ENCODE measurements around the gene FFAR2.
A peak's percentile ranks its signal among the peaks of the same experiment; 100 is the strongest.
"Not testable (repeated sequence)": the region's sequence is repeated elsewhere in the genome, so short reads cannot be mapped to it uniquely, and the experiment has no call there.

Gene FFAR2

GRCh38 chr19:35447606-35448469 is at the start of gene FFAR2:
Gene FFAR2 (plus strand): TSS chr19:35448257. CDS start chr19:35449715, 1,458 bp downstream.
- no peak for DNase-seq (ENCODE audit: low read depth in 2 of 2)

DNA sequence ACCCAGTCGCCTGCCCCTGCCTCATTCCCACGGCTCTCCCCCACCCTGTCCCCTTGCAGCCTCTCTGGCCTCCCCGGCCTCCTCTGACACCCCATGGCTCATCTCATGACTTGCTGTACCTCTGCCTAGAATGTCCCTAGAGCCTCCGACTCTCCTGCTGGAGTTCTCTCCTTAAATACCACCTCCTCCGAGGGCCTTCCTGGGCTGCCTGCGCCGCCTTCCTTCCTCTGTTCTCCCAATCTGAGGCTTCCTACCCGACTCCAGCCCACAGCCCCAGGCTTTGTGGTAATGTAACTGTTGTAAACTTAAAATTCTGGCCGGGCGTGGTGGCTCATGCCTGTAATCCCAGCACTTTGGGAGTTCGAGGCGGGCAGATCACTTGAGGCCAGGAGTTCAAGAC is 49.5 kb upstream of the FFAR2 start:
- DNase-seq (ENCODE audit: low read depth in 2 of 2): no peak

GRCh38 chr19:35399231-35399630 is 48.8 kb upstream of the FFAR2 start:
- no peak for DNase-seq (ENCODE audit: low read depth in 2 of 2)

- no peak for DNase-seq (ENCODE audit: low read depth in 2 of 2)
These were observed 47.9 kb upstream of the FFAR2 start for GRCh38 chr19:35399948-35400772.

DNA sequence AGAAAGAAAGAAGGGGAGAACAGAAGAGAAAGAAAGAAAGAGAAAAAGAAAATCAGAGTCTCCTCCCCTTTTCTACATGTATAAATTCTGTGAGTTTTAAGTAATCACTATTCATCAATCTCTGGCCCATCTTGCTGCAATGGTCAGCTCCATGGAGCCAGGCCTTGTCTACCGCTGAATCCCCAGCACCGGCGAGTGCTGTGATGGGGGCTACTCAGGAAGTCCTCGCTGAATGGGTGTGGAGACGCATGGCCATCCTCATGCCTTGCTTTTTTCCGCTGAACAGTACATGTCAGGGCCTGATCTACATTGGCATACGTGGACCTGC is 47.3 kb upstream of the FFAR2 start:
- no peak for DNase-seq (ENCODE audit: low read depth in 2 of 2)

- not testable (repeated sequence) for DNase-seq (ENCODE audit: low read depth in 2 of 2)
These were observed 46.6 kb upstream of the FFAR2 start for GRCh38 chr19:35401416-35401815.

GRCh38 chr19:35403116-35403760 is 44.8 kb upstream of the FFAR2 start:
- DNase-seq (ENCODE audit: low read depth in 2 of 2): peak; percentile 12 to 52

DNA sequence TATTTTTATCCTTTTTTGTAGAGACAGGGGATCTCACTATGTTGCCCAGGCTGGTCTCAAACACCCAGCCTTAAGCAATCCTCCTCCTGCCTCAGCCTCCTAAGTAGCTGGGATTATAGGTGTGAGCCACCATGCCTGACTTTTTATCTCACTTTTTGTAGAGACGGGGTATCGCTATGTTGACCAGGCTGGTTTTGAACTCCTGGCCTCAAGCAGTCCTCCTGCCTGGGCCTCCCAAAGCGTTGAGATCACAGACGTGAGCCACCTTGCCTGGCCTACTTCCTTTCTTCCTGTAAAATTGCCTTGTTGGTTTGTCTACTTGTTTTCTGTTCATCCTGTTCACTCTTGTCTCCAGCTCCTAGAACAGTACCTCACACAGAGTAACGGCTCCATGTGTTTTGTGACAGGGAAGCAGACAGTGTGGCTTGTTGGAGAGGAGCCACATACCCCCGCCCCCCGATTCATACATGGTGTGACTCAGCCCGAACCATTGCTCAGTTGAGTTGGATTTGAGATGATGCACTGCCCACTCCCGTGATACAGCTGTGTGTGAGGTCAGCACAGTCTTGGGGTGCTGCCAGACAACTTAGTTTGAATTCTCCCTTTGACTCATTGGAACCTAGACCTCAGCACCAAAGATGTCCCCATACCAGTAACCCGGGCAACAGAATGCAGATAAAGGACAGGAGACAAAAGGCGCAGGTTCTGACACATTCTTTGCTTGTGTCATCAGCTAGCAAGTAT is 43.0 kb upstream of the FFAR2 start:
- DNase-seq (ENCODE audit: low read depth in 2 of 2): peak; percentile 62 to 84

DNA sequence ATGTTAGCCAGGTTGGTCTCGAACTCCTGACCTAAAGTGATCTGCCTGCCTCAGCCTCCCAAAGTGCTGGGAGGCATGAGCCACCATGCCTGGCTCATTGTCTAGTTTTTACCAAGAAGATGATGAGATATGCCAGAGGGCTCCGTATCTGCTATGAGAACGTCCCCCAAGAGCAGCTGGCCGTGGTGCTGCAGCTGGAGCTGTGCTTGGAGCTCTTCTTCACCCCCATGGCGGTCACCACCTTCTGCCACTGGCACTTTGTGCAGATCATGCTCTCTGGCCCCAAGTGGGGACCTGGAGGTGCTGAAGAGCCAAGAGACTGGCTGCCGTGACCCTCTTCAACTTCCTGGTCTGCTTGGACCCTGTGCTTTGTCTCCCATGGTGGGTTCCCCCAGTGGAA is 40.4 kb upstream of the FFAR2 start:
- DNase-seq (ENCODE audit: low read depth in 2 of 2): no peak

DNA sequence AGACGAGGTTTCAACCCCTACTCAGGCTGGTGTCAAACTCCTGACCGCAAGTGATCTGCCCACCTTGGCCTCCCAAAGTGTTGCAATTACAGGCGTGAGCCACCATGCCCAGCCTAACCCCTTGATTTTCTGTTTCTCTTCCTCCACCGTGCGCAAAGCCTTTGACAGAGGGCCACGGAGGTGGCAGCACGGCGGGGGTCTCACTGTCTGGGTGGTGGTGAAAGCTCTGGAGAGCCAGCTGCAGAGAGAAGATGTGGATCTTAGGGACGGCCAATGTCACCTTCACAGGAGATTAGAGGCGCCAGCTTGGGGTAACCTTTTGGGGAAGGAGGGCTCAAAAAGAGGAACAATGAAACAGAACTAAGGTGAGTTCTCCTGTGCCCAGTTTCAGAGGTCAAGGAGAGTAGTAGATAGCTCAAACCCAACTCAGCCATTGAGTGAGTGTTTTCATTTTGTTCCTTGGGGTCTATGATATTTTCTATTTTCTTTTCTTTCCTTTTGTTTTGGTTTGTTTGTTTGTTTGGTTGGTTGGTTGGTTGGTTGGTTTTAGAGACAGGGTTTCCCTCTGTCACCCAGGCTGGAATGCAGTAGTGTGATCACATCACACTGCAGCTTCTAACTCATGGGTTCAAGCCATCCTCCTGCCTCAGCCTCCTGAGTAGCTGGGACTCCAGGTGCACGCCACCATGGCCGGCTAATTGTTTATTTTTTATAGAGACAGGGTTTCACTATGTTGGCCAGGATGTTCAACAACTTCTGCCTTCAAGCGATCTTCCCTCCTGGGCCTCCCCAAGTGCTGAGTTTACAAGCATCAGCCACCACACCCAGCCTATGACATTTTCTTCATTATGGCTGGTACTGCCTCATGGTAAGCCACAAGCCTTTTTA is 39.5 kb upstream of the FFAR2 start:
- DNase-seq (ENCODE audit: low read depth in 2 of 2): no peak

GRCh38 chr19:35409191-35409590 is 38.9 kb upstream of the FFAR2 start:
- DNase-seq (ENCODE audit: low read depth in 2 of 2): no peak

DNA sequence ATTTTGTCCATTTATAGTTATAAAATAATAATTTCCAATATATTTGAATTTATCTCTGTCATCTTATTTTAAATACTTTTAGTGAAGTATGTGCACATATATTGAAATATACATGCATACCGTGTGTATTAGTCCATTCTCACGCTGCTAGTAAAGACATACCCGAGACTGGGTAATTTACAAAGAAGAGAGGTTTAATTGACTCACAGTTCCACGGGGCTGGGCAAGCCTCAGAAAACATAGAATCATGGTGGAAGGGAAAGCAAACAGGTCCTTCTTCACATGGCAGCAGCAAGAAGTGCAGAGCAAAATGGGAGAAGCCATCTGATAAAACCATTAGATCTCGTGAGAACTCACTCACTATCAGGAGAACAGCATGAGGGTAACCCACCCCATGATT is 37.6 kb upstream of the FFAR2 start:
- no peak for DNase-seq (ENCODE audit: low read depth in 2 of 2)

GRCh38 chr19:35414442-35414841 is 33.6 kb upstream of the FFAR2 start:
- DNase-seq (ENCODE audit: low read depth in 2 of 2): no peak

DNA sequence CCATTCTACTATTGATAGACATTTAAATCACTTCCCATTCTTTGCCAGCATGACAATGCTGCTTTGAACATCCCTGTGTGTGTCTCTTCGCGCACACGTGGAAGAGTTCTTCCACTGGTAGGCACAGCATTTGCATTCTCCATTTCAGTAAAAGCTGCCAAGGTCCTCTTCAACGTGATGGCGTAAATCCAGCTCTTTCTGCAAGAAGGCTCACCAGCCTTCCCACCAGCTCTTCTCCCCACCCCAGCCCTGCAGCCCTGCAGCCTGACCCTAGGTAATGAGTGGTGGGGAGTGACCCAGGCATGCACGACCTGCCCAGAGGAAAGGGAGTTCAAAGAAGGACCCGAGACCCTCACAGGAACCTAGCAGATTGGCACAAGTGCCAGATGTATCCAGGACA is 31.7 kb upstream of the FFAR2 start:
- no peak for DNase-seq (ENCODE audit: low read depth in 2 of 2)

- DNase-seq (ENCODE audit: low read depth in 2 of 2): no peak
These were observed 30.8 kb upstream of the FFAR2 start for GRCh38 chr19:35417278-35417677.

DNA sequence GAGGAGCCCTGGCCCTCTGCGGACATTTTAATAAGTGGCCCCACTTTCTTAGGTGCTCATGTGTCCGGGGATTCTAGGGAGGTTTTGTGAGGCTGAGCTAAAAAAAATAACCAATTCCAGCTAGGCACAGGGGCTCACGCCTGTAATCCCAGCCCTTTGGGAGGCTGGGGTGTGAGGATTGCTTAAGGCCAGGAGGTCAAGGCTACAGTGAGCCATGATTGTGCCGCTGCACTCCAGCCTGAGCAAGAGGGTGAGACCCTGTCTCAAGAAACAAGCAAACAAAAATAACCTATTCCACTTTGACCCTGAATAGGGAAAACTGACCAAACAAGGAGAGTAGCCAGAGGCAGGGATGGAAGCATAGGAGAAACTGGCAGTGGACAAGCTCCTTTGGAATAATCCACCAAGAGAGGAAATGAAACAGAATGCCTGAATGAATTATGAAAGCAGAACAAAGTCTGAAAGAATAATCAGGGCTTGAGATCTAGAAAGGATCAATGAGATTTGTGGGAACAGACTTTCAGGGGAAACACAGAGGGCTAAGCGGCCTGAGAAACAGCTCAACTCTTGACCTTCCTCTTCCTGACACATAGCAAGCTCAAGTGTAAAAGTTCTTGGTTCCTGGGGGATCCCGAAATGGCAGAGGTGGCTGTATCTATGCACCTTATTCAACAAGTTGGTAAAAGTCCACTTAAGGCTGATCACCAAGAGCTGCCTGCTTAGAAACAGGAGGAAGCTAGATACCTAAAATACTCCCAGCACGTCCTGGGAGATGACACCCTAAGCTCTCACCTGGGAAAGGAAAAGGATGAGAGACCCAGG is 30.1 kb upstream of the FFAR2 start:
- DNase-seq (ENCODE audit: low read depth in 2 of 2): no peak

GRCh38 chr19:35419046-35419445 is 29.0 kb upstream of the FFAR2 start:
- no peak for DNase-seq (ENCODE audit: low read depth in 2 of 2)

DNA sequence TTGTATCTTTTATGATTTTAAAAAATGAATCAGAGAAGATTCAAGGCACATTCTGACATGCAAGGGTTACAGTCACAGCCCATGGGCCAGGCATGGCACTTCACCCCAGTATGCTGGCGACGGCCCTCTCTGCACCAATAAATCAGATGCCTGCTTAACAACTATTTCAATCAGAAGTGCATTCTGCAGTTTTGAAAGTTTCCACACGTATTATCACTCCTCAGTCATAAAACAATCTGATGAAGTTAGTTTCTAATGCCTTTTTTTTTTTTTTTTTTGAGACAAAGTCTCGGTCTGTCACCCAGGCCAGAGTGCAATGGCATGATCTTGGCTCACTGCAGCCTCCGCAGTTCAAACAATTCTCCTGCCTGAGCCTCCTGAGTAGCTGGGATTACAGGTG is 28.3 kb upstream of the FFAR2 start:
- no peak for DNase-seq (ENCODE audit: low read depth in 2 of 2)

- no peak for DNase-seq (ENCODE audit: low read depth in 2 of 2)
These were observed 26.7 kb upstream of the FFAR2 start for GRCh38 chr19:35421362-35421761.

GRCh38 chr19:35423406-35423805 is 24.7 kb upstream of the FFAR2 start:
- not testable (repeated sequence) for DNase-seq (ENCODE audit: low read depth in 2 of 2)
